Right renal pelvis (tissue), 4 donors: ENCODE measurements around the gene FRRS1L. TPM values are rescaled to one million over a fixed set of nuclear protein-coding genes. Genes with fewer than 3 reads are reported as not detected.

Source experiments
- DNase-seq, 4 donors: peaks; one replicate each; pipeline ENCODE4 v3.0.0-alpha.2; 2013; ENCODE audit warnings: low read depth in 4 of 4, low spot score in 3 of 4, missing footprints in 1 of 4
- polyA plus RNA-seq, 4 donors: library from polyadenylated mRNA; unstranded; fragments of 120-200 nt; gene quantifications; one replicate each; pipeline ENCODE4 v1.2.1, GENCODE V29; 2013; ENCODE audit not compliant: insufficient read length in 4 of 4

Gene FRRS1L
- polyA plus RNA-seq, 4 donors: 2.0 to 4.4 (median 3.2) TPM

GRCh38 chr9:109110329-109111021 is 56.6 kb downstream of the FRRS1L start:
- no peak for DNase-seq

- no peak for DNase-seq
These were observed 57.1 kb downstream of the FRRS1L start for GRCh38 chr9:109109967-109110328.

- DNase-seq: no peak
These were observed 58.7 kb downstream of the FRRS1L start for GRCh38 chr9:109108318-109108717.

DNA sequence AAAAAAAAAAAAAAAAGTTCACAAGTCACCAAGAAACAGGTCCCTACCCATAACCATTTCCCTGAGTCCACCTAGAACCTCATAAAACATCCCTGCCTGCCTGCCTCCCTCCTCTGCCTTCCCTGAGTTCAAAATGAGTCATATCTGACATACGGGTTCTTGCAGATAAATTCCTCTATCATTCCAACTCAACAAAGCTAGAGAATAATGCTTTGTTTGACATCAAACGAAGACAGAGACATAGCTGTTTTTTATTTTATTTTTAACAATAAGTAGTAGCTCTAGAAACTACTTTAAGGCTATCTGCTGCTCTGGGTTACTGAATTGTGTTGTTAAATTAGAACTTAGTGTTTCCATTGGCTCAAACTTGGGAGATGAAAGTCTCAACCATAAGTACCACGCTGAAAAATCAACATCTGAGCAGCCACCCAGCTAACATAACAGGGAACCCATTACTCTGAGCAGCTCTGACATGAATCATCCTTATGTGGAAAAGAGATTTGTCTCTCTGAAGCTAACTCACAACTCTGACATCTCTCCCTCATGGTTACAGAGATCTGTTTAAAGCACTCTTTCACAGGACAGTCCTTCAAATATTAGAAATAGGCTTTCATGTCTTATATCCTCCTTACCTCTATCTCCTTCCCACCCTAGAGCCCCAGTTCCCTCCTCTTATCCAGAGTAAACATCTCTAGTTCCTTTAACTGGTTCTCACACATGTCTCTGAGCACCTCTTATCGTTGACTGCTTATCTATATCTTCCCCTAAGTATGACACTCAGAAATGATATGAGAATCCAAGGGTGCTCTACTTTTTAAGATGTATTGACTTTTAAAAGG is 59.4 kb downstream of the FRRS1L start:
- no peak for DNase-seq

DNA sequence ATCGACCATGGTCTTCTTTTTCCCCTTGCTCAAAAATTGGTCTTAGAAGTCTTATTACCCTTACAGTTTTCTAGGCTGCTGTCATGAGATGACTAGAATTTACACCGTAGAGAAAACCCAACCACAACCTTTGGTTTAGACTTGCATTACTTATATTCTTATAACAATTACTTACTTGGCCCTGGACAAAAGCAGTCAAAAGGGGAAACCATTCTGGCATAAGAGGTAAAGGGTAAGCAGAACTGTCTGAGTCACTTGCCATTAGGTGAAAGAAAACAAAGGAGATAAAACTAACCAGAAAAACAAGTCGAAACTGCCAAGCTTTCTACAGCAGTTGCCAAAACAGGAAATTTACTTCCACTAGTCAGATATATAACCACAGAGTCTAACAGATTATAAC is 65.2 kb downstream of the FRRS1L start:
- no peak for DNase-seq

DNA sequence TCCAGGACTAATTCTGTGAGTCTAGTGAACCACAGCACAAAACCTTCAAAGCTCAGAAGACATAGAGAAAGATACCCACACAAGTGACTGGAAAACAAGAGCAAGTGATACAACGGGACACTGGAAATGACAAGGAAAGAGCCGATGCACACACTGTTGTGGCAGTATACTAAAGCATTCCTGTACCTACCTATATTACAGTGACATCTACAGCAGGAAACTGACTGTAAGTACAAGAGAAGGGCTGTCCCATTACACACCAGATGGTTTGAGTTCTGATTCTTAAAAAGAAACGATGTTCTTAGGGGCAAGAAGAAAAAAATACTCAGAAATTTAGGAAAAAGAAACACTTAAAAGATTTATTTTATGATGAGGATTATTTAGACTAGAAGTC is 65.8 kb downstream of the FRRS1L start:
- no peak for DNase-seq

DNA sequence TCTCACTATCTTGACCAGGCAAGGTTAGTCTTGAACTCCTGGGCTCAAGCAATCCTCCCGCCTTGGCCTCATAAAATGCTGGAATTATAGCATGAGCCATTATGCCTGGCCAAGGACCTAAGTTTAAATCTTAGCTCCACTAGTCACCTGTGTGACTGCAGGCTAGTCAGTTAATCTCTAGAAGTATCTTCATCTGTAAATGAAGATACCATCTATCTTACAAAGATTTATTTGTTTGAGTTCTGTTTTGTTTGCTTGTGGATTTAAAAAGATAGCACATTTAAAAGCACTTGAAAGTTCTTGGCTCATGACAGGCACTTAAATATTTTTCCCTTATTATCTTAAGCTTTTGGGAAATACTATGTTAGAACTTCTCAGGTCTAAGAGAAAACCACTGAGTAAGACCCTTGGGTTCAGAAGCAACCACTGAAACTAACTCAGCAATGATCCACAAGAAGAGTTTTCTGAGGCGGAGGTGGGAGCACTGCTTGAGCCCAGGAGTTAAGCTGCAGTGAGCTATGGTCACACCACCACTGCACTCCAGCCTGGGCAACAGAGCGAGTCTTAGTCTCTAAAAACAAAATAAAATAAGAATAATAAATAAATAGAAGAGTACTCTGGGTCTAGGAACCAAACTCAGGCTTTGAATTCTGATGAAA is 66.4 kb downstream of the FRRS1L start:
- DNase-seq: no peak

- DNase-seq: no peak
These were observed 68.1 kb downstream of the FRRS1L start for GRCh38 chr9:109098960-109099308.

- no peak for DNase-seq
These were observed 68.7 kb downstream of the FRRS1L start for GRCh38 chr9:109098171-109098959.

- DNase-seq: no peak
These were observed 69.9 kb downstream of the FRRS1L start for GRCh38 chr9:109097146-109097545.

- no peak for DNase-seq
These were observed 71.7 kb downstream of the FRRS1L start for GRCh38 chr9:109095321-109095720.

GRCh38 chr9:109094268-109094667 is 72.8 kb downstream of the FRRS1L start:
- no peak for DNase-seq

GRCh38 chr9:109092587-109092986 is 74.5 kb downstream of the FRRS1L start:
- no peak for DNase-seq

GRCh38 chr9:109092051-109092580 is 74.9 kb downstream of the FRRS1L start:
- DNase-seq: no peak

GRCh38 chr9:109088221-109088620 is 78.8 kb downstream of the FRRS1L start:
- DNase-seq: no peak

DNA sequence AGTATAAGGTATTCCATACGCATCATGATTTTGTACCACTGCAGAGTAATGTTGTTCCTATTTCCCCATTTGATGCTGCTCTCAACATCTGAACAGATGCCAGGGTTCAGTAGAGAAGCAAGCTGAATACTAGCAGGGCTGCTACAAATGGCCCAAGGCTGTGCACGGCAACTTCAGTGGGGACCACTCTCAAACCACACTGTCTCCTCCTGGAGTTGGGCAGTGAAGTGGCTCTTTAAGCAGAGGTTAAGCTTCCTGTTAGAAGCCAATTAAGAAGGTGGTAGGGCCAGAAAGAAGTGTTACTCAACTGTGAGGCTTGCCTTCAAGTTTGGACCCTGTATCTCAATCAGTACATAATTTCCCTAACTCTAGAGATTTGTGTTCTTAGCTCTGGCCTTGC is 79.3 kb downstream of the FRRS1L start:
- no peak for DNase-seq

DNA sequence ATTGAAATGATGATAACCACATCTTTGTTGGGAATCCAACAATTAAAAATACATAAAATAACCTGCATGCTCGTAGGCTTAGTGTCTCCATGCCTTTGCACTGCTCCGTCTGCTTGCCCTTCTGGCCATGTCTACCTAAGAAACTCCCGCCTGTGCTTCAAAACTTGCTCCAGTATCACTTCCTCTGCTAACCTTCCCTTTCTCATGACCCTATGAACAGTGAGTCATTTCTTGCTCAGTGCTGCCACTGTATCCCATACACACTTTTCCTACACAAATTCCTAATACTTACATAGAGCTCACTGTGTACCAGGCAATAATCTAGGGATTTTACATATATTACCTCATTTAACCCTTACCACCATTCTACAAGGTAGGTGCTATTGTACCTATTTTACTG is 80.8 kb downstream of the FRRS1L start:
- no peak for DNase-seq

DNA sequence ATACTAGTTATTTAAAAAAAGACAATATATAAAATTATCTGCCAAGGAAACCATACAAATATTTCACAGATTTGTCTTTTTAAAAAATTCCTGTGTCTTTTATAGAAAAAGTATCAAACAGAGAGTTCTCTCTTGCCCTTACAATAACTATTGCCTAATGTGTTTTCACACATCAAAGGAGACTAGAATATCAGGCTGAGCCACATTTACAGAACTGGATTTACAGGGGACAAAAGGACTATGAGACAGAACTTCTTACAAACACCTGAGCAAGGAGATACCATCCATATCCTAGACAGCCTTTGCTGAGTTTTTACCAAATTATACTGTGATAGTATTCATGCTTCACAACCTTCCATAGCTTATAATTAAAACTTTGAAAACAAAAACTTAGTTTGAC is 81.5 kb downstream of the FRRS1L start:
- DNase-seq: no peak

GRCh38 chr9:109083813-109084405 is 83.1 kb downstream of the FRRS1L start:
- DNase-seq: no peak

DNA sequence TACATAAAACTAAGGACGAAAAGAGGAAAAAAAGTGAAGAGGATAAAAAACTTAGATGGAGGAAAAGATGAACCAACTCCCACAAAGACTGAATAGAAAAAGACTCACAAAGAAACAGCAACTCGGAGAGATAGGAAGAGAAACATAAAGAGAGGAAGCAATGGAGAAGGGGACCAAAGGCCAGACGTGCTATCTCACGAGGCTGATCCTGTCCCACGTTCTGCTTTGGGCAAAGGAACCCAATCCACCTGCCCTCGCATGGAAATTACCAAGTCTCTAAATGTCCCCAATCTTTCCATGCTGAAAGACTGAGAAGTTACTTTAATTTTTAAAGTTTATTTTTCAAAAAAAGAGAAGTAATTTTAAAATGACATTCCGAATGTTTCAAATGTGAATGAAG is 83.9 kb downstream of the FRRS1L start:
- DNase-seq: no peak
